LNCAP (cell line): ENCODE results near the gene TAF4.

Experiments used
- CTCF ChIP-seq: fragments of 450-650 bp; IDR thresholded peaks from 2 replicates; pipeline ENCODE4 v1.5.1; 2017; ENCODE audit warnings: mild to moderate bottlenecking

Gene TAF4

GRCh38 chr20:61956396-61957342, 109.0 kb downstream of the TAF4 start:
- no peak for TF ChIP-seq CTCF

GRCh38 chr20:61955668-61956395, 109.8 kb downstream of the TAF4 start:
- no peak for TF ChIP-seq CTCF

- TF ChIP-seq CTCF, result no peak
Measured at GRCh38 chr20:61954276-61955021, 111.2 kb downstream of the TAF4 start.

GRCh38 chr20:61953037-61954021, 112.4 kb downstream of the TAF4 start:
- no peak for TF ChIP-seq CTCF

GRCh38 chr20:61951695-61952533, 113.8 kb downstream of the TAF4 start:
- TF ChIP-seq CTCF, result no peak

GRCh38 chr20:61950641-61951071, 115.0 kb downstream of the TAF4 start:
- TF ChIP-seq CTCF, result no peak
